NCI-H2227 treated with DMSO at 0.1 percent for 48 hours (cell line): ENCODE results near the gene SNRNP27.
"Not testable (repeated sequence)": the region's sequence is repeated elsewhere in the genome, so short reads cannot be mapped to it uniquely, and the experiment has no call there.

ENCODE experiments used
- DNase-seq: peaks from one replicate; lab custom pipeline; 2025; lab: John Stamatoyannopoulos, UW

SNRNP27 gene

GRCh38 chr2:69946351-69947324 lies 52.9 kb downstream of the SNRNP27 start:
- DNase-seq = no peak

GRCh38 chr2:69947325-69947931 lies 53.7 kb downstream of the SNRNP27 start:
- DNase-seq = no peak

GRCh38 chr2:69948032-69948962 lies 54.5 kb downstream of the SNRNP27 start:
- DNase-seq = no peak

- no peak for DNase-seq
Observed at GRCh38 chr2:69948963-69949645, 55.3 kb downstream of the SNRNP27 start.

GRCh38 chr2:69950241-69950640 lies 56.5 kb downstream of the SNRNP27 start:
- no peak for DNase-seq

- DNase-seq = not testable (repeated sequence)
Observed at GRCh38 chr2:69950671-69951070, 56.9 kb downstream of the SNRNP27 start.

GRCh38 chr2:69952336-69953115 lies 58.8 kb downstream of the SNRNP27 start:
- no peak for DNase-seq

- DNase-seq = no peak
Observed at GRCh38 chr2:69954084-69954483, 60.3 kb downstream of the SNRNP27 start.
